ENCODE data around the gene SUMO2. TPM values are rescaled to one million over a fixed set of nuclear protein-coding genes. Genes with fewer than 3 reads are reported as not detected.

Gene SUMO2
- total and polyA plus RNA-seq, 9 of the 15 experiments (the other 6 are each of a cell fraction or from before 2014, with no cell fraction given): 157 to 733 (median 419) TPM

DNA sequence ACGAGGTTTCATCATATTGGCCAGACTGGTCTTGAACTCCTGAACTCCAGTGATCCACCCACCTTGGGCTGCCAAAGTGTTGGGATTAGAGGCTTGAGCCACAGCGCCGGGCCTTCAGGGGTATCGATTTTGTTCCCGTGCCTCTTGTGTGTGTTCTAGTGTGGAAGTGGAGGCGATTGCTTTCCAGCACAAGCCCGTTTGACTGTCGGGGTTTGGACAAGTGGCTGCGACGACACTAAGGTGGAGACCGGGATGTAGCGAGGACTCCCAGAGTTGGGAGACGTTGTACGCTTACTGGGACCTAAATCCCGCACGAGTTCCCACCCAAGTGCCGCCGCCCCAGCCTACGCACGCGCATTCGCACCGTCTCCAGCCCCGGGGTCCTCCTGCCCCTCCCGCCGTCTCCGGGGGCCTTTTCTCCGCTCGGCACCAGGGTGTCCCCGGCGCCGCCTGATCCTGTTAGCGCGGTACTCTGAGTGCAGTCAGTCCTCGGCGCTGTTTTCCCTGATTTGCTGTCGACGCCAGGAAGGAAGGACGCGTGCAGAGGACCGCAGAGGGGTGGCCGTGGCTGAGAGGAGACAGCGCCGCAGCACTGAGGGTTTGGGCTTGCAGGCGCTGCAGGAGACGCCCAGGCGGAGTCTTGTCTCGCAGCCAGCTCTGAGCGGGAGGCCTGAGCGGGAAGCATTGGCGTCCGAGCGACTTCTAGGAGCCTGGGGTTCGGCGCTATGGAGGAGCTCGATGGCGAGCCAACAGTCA, 22.5 kb upstream of the SUMO2 start, which contains the start of gene NUP85 (continued):
- peak; percentile 40 for TF ChIP-seq ZSCAN32 (CRISPR knock-in tag; IDR thresholded peaks at IDR 0.05)
- TF ChIP-seq HNRNPLL (IDR thresholded peaks at IDR 0.05; ENCODE audit: low read depth, low read length, poor library complexity, severe bottlenecking): peak; percentile 73
- peak; percentile 39; the same call in 1 of the 2 replicates for TF ChIP-seq BCOR (IDR thresholded peaks at IDR 0.05)
- TF ChIP-seq PTRF (tag; IDR thresholded peaks at IDR 0.05): no peak
- TF ChIP-seq HDAC6 (IDR thresholded peaks at IDR 0.05; ENCODE audit: low read depth, low read length): 0 out of 2 replicates have a peak, but pooled peaks have one; percentile 35
- TF ChIP-seq ZNF77 (CRISPR knock-in tag; IDR thresholded peaks at IDR 0.05): no peak
- TF ChIP-seq ILK (tag; IDR thresholded peaks at IDR 0.05; ENCODE audit: borderline replicate concordance, low read depth): no peak
- no peak for TF ChIP-seq HMG20B (CRISPR knock-in tag; IDR thresholded peaks at IDR 0.05)
- TF ChIP-seq, protein P1, sequence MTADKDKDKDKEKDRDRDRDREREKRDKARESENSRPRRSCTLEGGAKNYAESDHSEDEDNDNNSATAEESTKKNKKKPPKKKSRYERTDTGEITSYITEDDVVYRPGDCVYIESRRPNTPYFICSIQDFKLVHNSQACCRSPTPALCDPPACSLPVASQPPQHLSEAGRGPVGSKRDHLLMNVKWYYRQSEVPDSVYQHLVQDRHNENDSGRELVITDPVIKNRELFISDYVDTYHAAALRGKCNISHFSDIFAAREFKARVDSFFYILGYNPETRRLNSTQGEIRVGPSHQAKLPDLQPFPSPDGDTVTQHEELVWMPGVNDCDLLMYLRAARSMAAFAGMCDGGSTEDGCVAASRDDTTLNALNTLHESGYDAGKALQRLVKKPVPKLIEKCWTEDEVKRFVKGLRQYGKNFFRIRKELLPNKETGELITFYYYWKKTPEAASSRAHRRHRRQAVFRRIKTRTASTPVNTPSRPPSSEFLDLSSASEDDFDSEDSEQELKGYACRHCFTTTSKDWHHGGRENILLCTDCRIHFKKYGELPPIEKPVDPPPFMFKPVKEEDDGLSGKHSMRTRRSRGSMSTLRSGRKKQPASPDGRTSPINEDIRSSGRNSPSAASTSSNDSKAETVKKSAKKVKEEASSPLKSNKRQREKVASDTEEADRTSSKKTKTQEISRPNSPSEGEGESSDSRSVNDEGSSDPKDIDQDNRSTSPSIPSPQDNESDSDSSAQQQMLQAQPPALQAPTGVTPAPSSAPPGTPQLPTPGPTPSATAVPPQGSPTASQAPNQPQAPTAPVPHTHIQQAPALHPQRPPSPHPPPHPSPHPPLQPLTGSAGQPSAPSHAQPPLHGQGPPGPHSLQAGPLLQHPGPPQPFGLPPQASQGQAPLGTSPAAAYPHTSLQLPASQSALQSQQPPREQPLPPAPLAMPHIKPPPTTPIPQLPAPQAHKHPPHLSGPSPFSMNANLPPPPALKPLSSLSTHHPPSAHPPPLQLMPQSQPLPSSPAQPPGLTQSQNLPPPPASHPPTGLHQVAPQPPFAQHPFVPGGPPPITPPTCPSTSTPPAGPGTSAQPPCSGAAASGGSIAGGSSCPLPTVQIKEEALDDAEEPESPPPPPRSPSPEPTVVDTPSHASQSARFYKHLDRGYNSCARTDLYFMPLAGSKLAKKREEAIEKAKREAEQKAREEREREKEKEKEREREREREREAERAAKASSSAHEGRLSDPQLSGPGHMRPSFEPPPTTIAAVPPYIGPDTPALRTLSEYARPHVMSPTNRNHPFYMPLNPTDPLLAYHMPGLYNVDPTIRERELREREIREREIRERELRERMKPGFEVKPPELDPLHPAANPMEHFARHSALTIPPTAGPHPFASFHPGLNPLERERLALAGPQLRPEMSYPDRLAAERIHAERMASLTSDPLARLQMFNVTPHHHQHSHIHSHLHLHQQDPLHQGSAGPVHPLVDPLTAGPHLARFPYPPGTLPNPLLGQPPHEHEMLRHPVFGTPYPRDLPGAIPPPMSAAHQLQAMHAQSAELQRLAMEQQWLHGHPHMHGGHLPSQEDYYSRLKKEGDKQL (CRISPR knock-in tag; IDR thresholded peaks at IDR 0.05; ENCODE audit: borderline replicate concordance): no peak
- peak; percentile 56 for TF ChIP-seq POLR3A (IDR thresholded peaks at IDR 0.05; ENCODE audit: borderline replicate concordance, extremely low read depth, insufficient read depth, insufficient read length)
- TF ChIP-seq ZNF79 (CRISPR knock-in tag; IDR thresholded peaks at IDR 0.05; ENCODE audit: low read depth): no peak
- TF ChIP-seq, protein P2, sequence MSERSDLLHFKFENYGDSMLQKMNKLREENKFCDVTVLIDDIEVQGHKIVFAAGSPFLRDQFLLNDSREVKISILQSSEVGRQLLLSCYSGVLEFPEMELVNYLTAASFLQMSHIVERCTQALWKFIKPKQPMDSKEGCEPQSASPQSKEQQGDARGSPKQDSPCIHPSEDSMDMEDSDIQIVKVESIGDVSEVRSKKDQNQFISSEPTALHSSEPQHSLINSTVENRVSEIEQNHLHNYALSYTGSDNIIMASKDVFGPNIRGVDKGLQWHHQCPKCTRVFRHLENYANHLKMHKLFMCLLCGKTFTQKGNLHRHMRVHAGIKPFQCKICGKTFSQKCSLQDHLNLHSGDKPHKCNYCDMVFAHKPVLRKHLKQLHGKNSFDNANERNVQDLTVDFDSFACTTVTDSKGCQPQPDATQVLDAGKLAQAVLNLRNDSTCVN (CRISPR knock-in tag; IDR thresholded peaks at IDR 0.05): no peak
- TF ChIP-seq, protein P3, sequence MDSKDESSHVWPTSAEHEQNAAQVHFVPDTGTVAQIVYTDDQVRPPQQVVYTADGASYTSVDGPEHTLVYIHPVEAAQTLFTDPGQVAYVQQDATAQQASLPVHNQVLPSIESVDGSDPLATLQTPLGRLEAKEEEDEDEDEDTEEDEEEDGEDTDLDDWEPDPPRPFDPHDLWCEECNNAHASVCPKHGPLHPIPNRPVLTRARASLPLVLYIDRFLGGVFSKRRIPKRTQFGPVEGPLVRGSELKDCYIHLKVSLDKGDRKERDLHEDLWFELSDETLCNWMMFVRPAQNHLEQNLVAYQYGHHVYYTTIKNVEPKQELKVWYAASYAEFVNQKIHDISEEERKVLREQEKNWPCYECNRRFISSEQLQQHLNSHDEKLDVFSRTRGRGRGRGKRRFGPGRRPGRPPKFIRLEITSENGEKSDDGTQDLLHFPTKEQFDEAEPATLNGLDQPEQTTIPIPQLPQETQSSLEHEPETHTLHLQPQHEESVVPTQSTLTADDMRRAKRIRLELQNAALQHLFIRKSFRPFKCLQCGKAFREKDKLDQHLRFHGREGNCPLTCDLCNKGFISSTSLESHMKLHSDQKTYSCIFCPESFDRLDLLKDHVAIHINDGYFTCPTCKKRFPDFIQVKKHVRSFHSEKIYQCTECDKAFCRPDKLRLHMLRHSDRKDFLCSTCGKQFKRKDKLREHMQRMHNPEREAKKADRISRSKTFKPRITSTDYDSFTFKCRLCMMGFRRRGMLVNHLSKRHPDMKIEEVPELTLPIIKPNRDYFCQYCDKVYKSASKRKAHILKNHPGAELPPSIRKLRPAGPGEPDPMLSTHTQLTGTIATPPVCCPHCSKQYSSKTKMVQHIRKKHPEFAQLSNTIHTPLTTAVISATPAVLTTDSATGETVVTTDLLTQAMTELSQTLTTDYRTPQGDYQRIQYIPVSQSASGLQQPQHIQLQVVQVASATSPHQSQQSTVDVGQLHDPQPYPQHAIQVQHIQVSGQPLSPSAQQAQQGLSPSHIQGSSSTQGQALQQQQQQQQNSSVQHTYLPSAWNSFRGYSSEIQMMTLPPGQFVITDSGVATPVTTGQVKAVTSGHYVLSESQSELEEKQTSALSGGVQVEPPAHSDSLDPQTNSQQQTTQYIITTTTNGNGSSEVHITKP (IDR thresholded peaks at IDR 0.05; ENCODE audit: partially characterized antibody): peak; percentile 65
- TF ChIP-seq, protein P4, sequence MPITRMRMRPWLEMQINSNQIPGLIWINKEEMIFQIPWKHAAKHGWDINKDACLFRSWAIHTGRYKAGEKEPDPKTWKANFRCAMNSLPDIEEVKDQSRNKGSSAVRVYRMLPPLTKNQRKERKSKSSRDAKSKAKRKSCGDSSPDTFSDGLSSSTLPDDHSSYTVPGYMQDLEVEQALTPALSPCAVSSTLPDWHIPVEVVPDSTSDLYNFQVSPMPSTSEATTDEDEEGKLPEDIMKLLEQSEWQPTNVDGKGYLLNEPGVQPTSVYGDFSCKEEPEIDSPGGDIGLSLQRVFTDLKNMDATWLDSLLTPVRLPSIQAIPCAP (CRISPR knock-in tag; IDR thresholded peaks at IDR 0.05; ENCODE audit: borderline replicate concordance): no peak
- no peak for TF ChIP-seq ZFP1 (CRISPR knock-in tag; IDR thresholded peaks at IDR 0.05)
- peak; percentile 30; the same call in 1 of the 2 replicates for TF ChIP-seq NFIX (CRISPR knock-in tag; IDR thresholded peaks at IDR 0.05; ENCODE audit: low read depth)

Data from K562 (cell line).